Measurements from ENCODE around the gene HSPBP1.

GRCh38 chr19:55308281-55308680, 28.4 kb upstream of the HSPBP1 start:
- TF ChIP-seq ZNF724P (CRISPR knock-in tag; IDR thresholded peaks at IDR 0.05; ENCODE audit: borderline replicate concordance) (no peak), USF2 (IDR thresholded peaks at IDR 0.05; ENCODE audit: low read depth, low read length) (no peak), USF2 (CRISPR knock-in tag; IDR thresholded peaks at IDR 0.05; ENCODE audit: borderline replicate concordance) (no peak), CTCF (CRISPR knock-in tag; IDR thresholded peaks at IDR 0.05) (no peak), RELA (CRISPR knock-in tag; IDR thresholded peaks at IDR 0.05) (no peak), POLR2A (IDR thresholded peaks at IDR 0.05; ENCODE audit: insufficient read depth in 1 of 2, low read depth in 2 of 2, low read length in 2 of 2) (no peak), ZBTB20 (CRISPR knock-in tag; IDR thresholded peaks at IDR 0.05; ENCODE audit: borderline replicate concordance, low read depth) (no peak), RAD21 (CRISPR knock-in tag; IDR thresholded peaks at IDR 0.05) (no peak), KDM5A (IDR thresholded peaks at IDR 0.05; ENCODE audit: borderline replicate concordance, low read length) (no peak), EHMT2 (IDR thresholded peaks at IDR 0.05; ENCODE audit: borderline replicate concordance, low read depth, low read length) (no peak), SALL1 (CRISPR knock-in tag; IDR thresholded peaks at IDR 0.05) (no peak), PHF8 (CRISPR knock-in tag; IDR thresholded peaks at IDR 0.05) (no peak)

Data from HepG2 (cell line).